ENCODE results near the gene SLC26A11.

SLC26A11 gene

GRCh38 chr17:80277751-80278671 is 57.8 kb downstream of the SLC26A11 start:
- no peak for DNase-seq (ENCODE audit: low read depth in 3 of 3, low spot score in 1 of 3)

- no peak for DNase-seq (ENCODE audit: low read depth in 3 of 3, low spot score in 1 of 3)
Measured at GRCh38 chr17:80279895-80280294, 59.7 kb downstream of the SLC26A11 start.

GRCh38 chr17:80281516-80281915 is 61.3 kb downstream of the SLC26A11 start:
- DNase-seq (ENCODE audit: low read depth in 3 of 3, low spot score in 1 of 3), result no peak

GRCh38 chr17:80283116-80283852 is 63.1 kb downstream of the SLC26A11 start:
- DNase-seq (ENCODE audit: low read depth in 3 of 3, low spot score in 1 of 3), result no peak

- no peak for DNase-seq (ENCODE audit: low read depth in 3 of 3, low spot score in 1 of 3)
Measured at GRCh38 chr17:80284631-80285030, 64.4 kb downstream of the SLC26A11 start.

- DNase-seq (ENCODE audit: low read depth in 3 of 3, low spot score in 1 of 3), result no peak
Measured at GRCh38 chr17:80285237-80285920, 65.2 kb downstream of the SLC26A11 start.

GRCh38 chr17:80286638-80286960 is 66.4 kb downstream of the SLC26A11 start:
- no peak for DNase-seq (ENCODE audit: low read depth in 3 of 3, low spot score in 1 of 3)

GRCh38 chr17:80287038-80287437 is 66.8 kb downstream of the SLC26A11 start:
- no peak for DNase-seq (ENCODE audit: low read depth in 3 of 3, low spot score in 1 of 3)

- DNase-seq (ENCODE audit: low read depth in 3 of 3, low spot score in 1 of 3), result no peak
Measured at GRCh38 chr17:80287806-80288567, 67.8 kb downstream of the SLC26A11 start.

- DNase-seq (ENCODE audit: low read depth in 3 of 3, low spot score in 1 of 3), result no peak
Measured at GRCh38 chr17:80289616-80290015, 69.4 kb downstream of the SLC26A11 start.

- no peak for DNase-seq (ENCODE audit: low read depth in 3 of 3, low spot score in 1 of 3)
Measured at GRCh38 chr17:80290156-80290555, 69.9 kb downstream of the SLC26A11 start.

GRCh38 chr17:80291260-80291659 is 71.0 kb downstream of the SLC26A11 start:
- no peak for DNase-seq (ENCODE audit: low read depth in 3 of 3, low spot score in 1 of 3)

GRCh38 chr17:80291691-80292487 is 71.7 kb downstream of the SLC26A11 start:
- DNase-seq (ENCODE audit: low read depth in 3 of 3, low spot score in 1 of 3), result no peak

- no peak for DNase-seq (ENCODE audit: low read depth in 3 of 3, low spot score in 1 of 3)
Measured at GRCh38 chr17:80292521-80292971, 72.3 kb downstream of the SLC26A11 start.

GRCh38 chr17:80294210-80294609 is 74.0 kb downstream of the SLC26A11 start:
- DNase-seq (ENCODE audit: low read depth in 3 of 3, low spot score in 1 of 3), result no peak

- DNase-seq (ENCODE audit: low read depth in 3 of 3, low spot score in 1 of 3), result no peak
Measured at GRCh38 chr17:80294653-80295052, 74.4 kb downstream of the SLC26A11 start.

GRCh38 chr17:80295146-80295545 is 74.9 kb downstream of the SLC26A11 start:
- DNase-seq (ENCODE audit: low read depth in 3 of 3, low spot score in 1 of 3), result no peak

- DNase-seq (ENCODE audit: low read depth in 3 of 3, low spot score in 1 of 3), result no peak
Measured at GRCh38 chr17:80295559-80295958, 75.3 kb downstream of the SLC26A11 start.

GRCh38 chr17:80296221-80296620 is 76.0 kb downstream of the SLC26A11 start:
- no peak for DNase-seq (ENCODE audit: low read depth in 3 of 3, low spot score in 1 of 3)

GRCh38 chr17:80297996-80298560 is 77.9 kb downstream of the SLC26A11 start:
- DNase-seq (ENCODE audit: low read depth in 3 of 3, low spot score in 1 of 3), result no peak
